ENCODE data around the gene SMPDL3B. TPM values are rescaled to one million over a fixed set of nuclear protein-coding genes. Genes with fewer than 3 reads are reported as not detected.

SMPDL3B gene
- total and polyA plus RNA-seq, 3 donors from 2014 or later: 2.1 to 2.7 (median 2.5) TPM

DNA sequence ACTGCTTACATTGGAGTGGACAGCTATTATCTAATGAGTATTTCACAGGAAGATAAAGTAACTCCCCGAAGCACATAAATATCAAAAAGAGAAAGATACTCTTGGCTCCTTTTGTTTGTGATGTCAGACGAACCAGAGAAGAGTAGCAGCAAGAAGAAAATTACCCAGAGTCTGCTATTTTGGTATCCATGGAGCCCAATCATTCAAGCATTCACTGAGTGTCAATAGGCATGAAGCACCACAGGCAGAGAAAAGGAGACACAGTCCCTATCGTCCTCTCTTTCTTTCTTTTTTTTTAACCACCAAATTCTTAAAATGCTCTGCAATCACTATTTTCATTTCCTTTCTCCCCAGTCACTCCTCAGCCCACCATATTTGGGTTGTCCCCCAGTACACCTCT lies 40.3 kb upstream of the SMPDL3B start:
- Histone ChIP-seq H3K27ac (no peak overlapping the region), H3K27me3 (no peaks in the 10 kb centered on the region), H3K9me3 (no peaks in the 10 kb centered on the region), H3K36me3 (ENCODE audit: low read depth, missing control alignments) (no peaks in the 10 kb centered on the region), H3K4me1 (no peaks in the 10 kb centered on the region), H3K4me3 (no peak overlapping the region)
- TF ChIP-seq, protein P1, sequence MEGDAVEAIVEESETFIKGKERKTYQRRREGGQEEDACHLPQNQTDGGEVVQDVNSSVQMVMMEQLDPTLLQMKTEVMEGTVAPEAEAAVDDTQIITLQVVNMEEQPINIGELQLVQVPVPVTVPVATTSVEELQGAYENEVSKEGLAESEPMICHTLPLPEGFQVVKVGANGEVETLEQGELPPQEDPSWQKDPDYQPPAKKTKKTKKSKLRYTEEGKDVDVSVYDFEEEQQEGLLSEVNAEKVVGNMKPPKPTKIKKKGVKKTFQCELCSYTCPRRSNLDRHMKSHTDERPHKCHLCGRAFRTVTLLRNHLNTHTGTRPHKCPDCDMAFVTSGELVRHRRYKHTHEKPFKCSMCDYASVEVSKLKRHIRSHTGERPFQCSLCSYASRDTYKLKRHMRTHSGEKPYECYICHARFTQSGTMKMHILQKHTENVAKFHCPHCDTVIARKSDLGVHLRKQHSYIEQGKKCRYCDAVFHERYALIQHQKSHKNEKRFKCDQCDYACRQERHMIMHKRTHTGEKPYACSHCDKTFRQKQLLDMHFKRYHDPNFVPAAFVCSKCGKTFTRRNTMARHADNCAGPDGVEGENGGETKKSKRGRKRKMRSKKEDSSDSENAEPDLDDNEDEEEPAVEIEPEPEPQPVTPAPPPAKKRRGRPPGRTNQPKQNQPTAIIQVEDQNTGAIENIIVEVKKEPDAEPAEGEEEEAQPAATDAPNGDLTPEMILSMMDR (IDR thresholded peaks at IDR 0.05): no peak
- no peak for TF ChIP-seq POLR2A (IDR thresholded peaks at IDR 0.05)
- intact Hi-C loops (cut with DNase I; ENCODE audit: low total_unique reads): no loop called here
- 65 to 72% methylated on average over 3 of the region's 3 CpGs for WGBS, 2 donors
- DNase-seq: no peak

DNA sequence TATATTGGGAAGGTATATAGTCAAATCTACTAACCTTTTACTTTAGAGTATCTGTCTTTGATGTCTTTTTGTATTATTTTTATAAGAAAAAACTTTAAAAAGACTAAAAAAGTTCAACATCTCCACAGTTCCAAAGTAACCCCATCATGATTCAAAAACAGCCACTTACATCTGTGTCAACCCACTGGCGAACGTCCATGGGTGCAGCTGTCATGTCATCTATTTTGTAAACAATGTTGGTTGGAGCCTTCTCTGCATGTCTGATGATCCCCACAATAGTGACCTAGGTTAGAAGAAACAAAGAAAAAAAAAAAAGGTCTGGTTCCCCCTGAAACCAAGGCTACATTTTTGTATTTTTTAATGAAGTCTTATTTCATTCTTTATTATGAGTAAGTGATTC lies 28.0 kb upstream of the SMPDL3B start:
- no peak for DNase-seq
- 89 to 95% methylated on average over 2 of the region's 2 CpGs for WGBS, 2 donors
- Histone ChIP-seq H3K4me1 (no peaks in the 10 kb centered on the region), H3K9me3 (no peaks in the 10 kb centered on the region), H3K4me3 (no peak overlapping the region), H3K27ac (no peak overlapping the region), H3K36me3 (ENCODE audit: low read depth, missing control alignments) (no peaks in the 10 kb centered on the region), H3K27me3 (no peaks in the 10 kb centered on the region)
- intact Hi-C loops (cut with DNase I; ENCODE audit: low total_unique reads): no loop called here
- TF ChIP-seq, protein P1 (IDR thresholded peaks at IDR 0.05): no peak
- TF ChIP-seq POLR2A (IDR thresholded peaks at IDR 0.05): no peak

DNA sequence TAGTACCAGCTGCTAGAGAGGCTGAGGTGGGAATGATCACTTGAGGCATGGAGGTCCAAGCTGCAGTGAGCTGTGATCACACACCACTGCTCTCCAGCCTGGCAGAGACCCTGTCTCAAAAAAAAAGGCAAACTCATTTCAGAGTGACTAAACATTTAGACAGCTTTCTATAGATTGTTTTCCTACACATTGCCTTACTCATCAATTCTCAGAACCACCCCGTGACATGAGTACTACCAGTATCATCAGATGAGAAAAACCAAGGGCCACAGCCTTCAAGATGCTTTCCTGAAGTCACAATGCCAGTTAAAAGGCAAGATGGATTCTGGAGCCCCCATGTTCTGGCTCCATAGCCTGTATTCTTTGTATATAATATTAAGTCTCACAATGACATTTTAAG lies 22.4 kb upstream of the SMPDL3B start:
- Histone ChIP-seq H3K27ac (no peak overlapping the region), H3K4me3 (no peak overlapping the region), H3K9me3 (no peaks in the 10 kb centered on the region), H3K36me3 (ENCODE audit: low read depth, missing control alignments) (no peaks in the 10 kb centered on the region), H3K27me3 (no peaks in the 10 kb centered on the region), H3K4me1 (peaks cover 4% of the 10 kb centered on the region)
- no peak for DNase-seq
- 91 to 94% methylated on average over 1 of the region's 1 CpG for WGBS, 2 donors
- intact Hi-C loops (cut with DNase I; ENCODE audit: low total_unique reads): no loop called here
- TF ChIP-seq POLR2A (IDR thresholded peaks at IDR 0.05): no peak
- TF ChIP-seq, protein P1 (IDR thresholded peaks at IDR 0.05): no peak

DNA sequence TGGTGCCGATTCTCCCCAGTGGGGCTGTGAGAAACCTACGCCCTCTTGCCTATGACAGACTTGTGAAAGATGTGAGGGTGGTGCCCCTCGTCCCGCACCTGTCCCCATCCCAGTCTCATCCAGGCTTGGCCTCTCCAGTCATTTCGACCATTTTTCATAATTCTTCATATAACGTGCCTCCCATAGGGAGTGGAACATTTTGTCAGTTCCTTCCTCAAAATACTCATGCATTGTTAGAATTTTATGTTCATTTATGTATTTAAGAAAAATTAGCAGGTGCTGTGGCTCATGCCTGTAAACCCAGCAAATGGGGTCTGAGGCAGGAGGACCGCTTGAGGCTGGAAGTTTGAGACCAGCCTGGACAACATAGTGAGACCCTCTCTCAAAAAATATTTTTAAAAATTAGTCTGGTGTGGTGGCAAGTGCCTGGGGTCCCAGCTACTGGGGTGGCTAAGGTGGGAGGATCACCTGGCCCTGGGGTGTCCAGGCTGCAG lies 19.7 kb upstream of the SMPDL3B start:
- Histone ChIP-seq H3K4me1 (peaks cover 4% of the 10 kb centered on the region), H3K4me3 (peak overlapping the region; percentile 70 to 72), H3K27ac (peak overlapping the region; percentile 67 to 85), H3K36me3 (ENCODE audit: low read depth, missing control alignments) (no peaks in the 10 kb centered on the region), H3K9me3 (no peaks in the 10 kb centered on the region), H3K27me3 (no peaks in the 10 kb centered on the region)
- DNase-seq: no peak
- WGBS, 2 donors: 30 to 42% methylated on average over 7 of the region's 7 CpGs
- intact Hi-C loops (cut with DNase I; ENCODE audit: low total_unique reads): no loop called here
- TF ChIP-seq, protein P1 (IDR thresholded peaks at IDR 0.05): no peak
- no peak for TF ChIP-seq POLR2A (IDR thresholded peaks at IDR 0.05)

DNA sequence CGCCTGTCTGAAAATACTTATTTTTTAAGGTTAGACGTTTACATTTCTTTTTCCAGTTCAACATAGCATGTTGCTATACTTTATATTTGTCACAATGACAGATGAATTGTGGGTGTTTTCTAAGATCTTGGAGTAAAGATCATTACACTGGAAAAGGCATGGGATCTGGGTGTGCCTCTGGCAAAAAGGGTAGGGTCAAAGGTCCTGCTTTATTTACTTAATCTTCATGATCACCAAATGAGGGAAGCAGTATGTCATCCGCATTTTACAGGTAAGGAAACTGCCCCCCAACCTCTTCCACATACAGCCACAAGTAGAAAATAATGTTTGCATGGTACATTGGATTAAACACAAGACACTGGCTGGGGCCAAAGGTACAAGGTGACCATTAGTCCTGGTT lies 12.5 kb upstream of the SMPDL3B start:
- DNase-seq: no peak
- no peak overlapping the region for H3K27ac ChIP-seq
- no peaks in the 10 kb centered on the region for H3K9me3 ChIP-seq
- no peak overlapping the region for H3K4me3 ChIP-seq
- H3K4me1 ChIP-seq: no peaks in the 10 kb centered on the region
- H3K27me3 ChIP-seq: no peaks in the 10 kb centered on the region
- intact Hi-C loops (cut with DNase I; ENCODE audit: low total_unique reads): no loop called here
- 87 to 91% methylated on average over 3 of the region's 3 CpGs for WGBS, 2 donors
- no peaks in the 10 kb centered on the region for H3K36me3 ChIP-seq (ENCODE audit: low read depth, missing control alignments)
- no peak for TF ChIP-seq POLR2A (IDR thresholded peaks at IDR 0.05)
- TF ChIP-seq, protein P1 (IDR thresholded peaks at IDR 0.05): no peak
